ENCODE data around the gene SMARCE1. TPM values are rescaled to one million over a fixed set of nuclear protein-coding genes. Genes with fewer than 3 reads are reported as not detected.
A peak's percentile ranks its signal among the peaks of the same experiment; 100 is the strongest.

SMARCE1 gene
- polyA plus RNA-seq, 4 donors: 75.4 to 116 (median 85.5) TPM

DNA sequence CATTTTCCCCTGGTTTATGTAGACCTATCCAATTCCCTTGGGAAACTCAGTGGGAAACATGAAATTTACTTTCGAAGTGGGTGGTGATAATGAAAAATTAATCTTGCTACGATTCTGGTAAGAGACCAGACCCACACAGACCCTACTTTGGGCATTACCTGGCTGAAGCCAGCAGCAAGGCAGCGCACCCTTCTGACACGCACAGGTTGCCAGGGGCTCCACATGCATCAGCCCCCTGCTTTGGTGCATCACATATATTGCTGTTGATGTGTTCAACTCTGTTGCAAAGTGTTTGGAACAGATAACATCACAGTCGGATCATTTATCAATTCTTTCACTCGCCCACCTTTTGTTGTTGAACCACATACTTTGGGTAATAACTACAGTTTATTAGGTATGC is 26.6 kb downstream of the SMARCE1 start:
- Histone ChIP-seq H3K36me3 (ENCODE audit: control insufficient read depth in 3 of 3, insufficient read depth in 2 of 3, low read depth in 1 of 3, low read length in 3 of 3) (no peaks in the 10 kb centered on the region), H3K4me3 (ENCODE audit: low read depth in 1 of 3, low read length in 3 of 3) (no peak overlapping the region), H3K4me1 (ENCODE audit: control insufficient read depth in 3 of 3, insufficient read depth in 2 of 3, low read depth in 1 of 3, low read length in 2 of 3) (peaks cover 0 to 16% (median 6%) of the 10 kb centered on the region in 3 donors), H3K27ac (ENCODE audit: low read depth in 1 of 3, low read length in 2 of 3) (no peak overlapping the region), H3K9me3 (ENCODE audit: control insufficient read depth in 2 of 2, insufficient read depth in 1 of 2, low read depth in 1 of 2, low read length in 1 of 2) (no peaks in the 10 kb centered on the region), H3K27me3 (ENCODE audit: control insufficient read depth in 3 of 3, insufficient read depth in 3 of 3, low read length in 3 of 3) (no peaks in the 10 kb centered on the region)
- FAIRE-seq (no peak), DNase-seq (no peak)
- WGBS, 3 donors: 81 to 90% (median 82%) methylated on average over 6 of the region's 6 CpGs

DNA sequence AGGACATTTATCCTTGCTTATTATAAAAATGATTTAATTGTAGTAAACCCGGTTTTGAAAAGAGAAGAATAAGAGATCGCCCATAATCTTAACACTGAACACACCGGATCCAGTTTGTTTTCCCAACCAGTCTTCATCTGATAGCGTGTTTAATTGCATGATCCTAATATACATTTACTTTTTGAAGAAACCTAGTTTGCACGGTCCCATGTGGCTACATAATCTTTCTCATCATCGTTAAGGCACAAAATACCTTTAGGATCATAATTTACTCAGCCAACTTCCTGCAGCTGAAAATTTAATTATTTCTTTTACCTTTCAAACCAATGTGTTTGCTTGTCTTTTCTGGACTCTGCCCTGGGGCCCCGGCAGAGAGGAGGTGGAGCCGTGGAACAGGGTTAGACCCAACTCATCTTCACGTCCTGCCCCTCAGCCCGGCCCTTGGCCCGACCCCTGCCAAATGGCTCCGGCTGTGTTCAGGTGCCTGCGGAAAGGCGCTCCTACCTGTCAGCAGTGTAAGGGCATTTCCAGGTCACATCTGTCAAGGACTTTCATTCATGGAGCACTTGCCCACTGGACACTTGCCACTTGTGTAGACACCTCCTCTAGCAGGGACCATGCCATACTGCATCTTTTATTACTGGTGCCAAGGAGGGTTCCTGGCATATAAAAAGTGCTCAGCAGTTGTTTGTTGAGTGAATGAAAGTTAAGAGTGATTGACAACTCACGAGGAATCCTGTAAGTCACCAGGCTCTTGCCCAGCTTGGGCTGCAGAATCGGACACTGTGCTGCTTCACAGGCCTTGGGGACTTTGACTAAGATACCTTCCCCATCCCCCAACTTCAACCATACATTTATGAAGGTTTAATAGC is 28.6 kb downstream of the SMARCE1 start:
- Histone ChIP-seq H3K4me1 (ENCODE audit: control insufficient read depth in 3 of 3, insufficient read depth in 2 of 3, low read depth in 1 of 3, low read length in 2 of 3) (peaks cover 0 to 19% (median 6%) of the 10 kb centered on the region in 3 donors), H3K9me3 (ENCODE audit: control insufficient read depth in 2 of 2, insufficient read depth in 1 of 2, low read depth in 1 of 2, low read length in 1 of 2) (no peaks in the 10 kb centered on the region), H3K27ac (ENCODE audit: low read depth in 1 of 3, low read length in 2 of 3) (no peak overlapping the region), H3K36me3 (ENCODE audit: control insufficient read depth in 3 of 3, insufficient read depth in 2 of 3, low read depth in 1 of 3, low read length in 3 of 3) (no peaks in the 10 kb centered on the region), H3K4me3 (ENCODE audit: low read depth in 1 of 3, low read length in 3 of 3) (peak overlapping the region in 1 of 3 donors; percentile 5), H3K27me3 (ENCODE audit: control insufficient read depth in 3 of 3, insufficient read depth in 3 of 3, low read length in 3 of 3) (no peaks in the 10 kb centered on the region)
- FAIRE-seq (no peak), DNase-seq (peak; percentile 27 to 81)
- WGBS, 3 donors: 10 to 59% (median 43%) methylated on average over 16 of the region's 16 CpGs

DNA sequence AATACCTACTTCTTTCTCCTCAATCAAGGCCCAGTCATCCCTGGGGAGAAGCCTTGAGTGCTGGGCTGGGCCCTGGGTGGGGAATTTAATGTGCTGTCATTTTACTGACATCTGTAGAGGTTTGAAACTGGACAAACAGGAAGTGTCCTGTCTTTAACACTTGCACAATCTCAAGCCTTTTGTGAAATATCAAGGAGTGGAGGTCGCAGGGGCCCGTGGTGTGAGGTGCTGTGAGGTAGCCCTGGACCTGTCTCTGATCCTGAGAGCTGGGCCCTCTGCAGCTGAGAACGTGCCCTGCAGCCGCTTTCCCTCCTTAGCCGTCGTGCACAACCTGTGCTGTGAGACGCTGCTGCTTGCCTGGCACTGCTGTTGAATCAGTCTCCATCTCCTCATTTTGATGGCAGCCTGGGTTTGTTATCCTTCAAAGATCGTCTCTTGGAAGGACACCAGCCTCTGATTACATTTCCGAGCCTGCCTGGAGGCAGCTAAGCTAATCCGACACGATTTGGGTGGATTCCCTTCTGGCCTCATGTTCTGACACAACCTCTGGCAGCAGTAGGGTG is 29.9 kb downstream of the SMARCE1 start:
- Histone ChIP-seq H3K36me3 (ENCODE audit: control insufficient read depth in 3 of 3, insufficient read depth in 2 of 3, low read depth in 1 of 3, low read length in 3 of 3) (no peaks in the 10 kb centered on the region), H3K27ac (ENCODE audit: low read depth in 1 of 3, low read length in 2 of 3) (no peak overlapping the region), H3K27me3 (ENCODE audit: control insufficient read depth in 3 of 3, insufficient read depth in 3 of 3, low read length in 3 of 3) (no peaks in the 10 kb centered on the region), H3K4me1 (ENCODE audit: control insufficient read depth in 3 of 3, insufficient read depth in 2 of 3, low read depth in 1 of 3, low read length in 2 of 3) (peaks cover 0 to 19% (median 6%) of the 10 kb centered on the region in 3 donors), H3K9me3 (ENCODE audit: control insufficient read depth in 2 of 2, insufficient read depth in 1 of 2, low read depth in 1 of 2, low read length in 1 of 2) (no peaks in the 10 kb centered on the region), H3K4me3 (ENCODE audit: low read depth in 1 of 3, low read length in 3 of 3) (no peak overlapping the region)
- DNase-seq (peak in 1 of 2 donors; percentile 17), FAIRE-seq (no peak)
- WGBS, 3 donors: 72 to 88% (median 81%) methylated on average over 11 of the region's 11 CpGs

DNA sequence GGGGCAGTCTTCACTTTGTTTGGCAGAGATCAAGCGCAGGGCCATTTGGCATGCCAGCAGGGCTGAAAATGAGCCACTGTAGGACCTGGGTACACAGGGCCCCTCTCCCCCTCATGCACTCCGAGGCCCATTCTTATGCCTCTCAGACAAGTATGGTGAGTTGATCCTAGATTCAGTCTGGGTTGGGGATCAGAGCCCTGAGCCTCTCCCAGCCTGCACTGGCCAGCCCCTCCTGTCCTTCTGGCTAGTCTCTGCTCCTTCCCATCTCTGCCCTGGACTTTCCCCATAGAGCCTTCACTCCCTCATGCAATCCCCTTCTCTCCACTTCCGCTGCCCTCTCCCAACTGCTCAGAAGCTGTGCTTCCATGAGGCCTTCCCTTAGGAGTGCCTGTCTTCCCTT is 31.0 kb downstream of the SMARCE1 start:
- H3K4me1 ChIP-seq (ENCODE audit: control insufficient read depth in 3 of 3, insufficient read depth in 2 of 3, low read depth in 1 of 3, low read length in 2 of 3): peaks cover 0 to 19% (median 0%) of the 10 kb centered on the region in 3 donors
- H3K27ac ChIP-seq (ENCODE audit: low read depth in 1 of 3, low read length in 2 of 3): no peak overlapping the region
- 63 to 96% (median 63%) methylated on average over 3 of the region's 3 CpGs for WGBS, 3 donors
- H3K36me3 ChIP-seq (ENCODE audit: control insufficient read depth in 3 of 3, insufficient read depth in 2 of 3, low read depth in 1 of 3, low read length in 3 of 3): no peaks in the 10 kb centered on the region
- no peak for FAIRE-seq
- DNase-seq: no peak
- no peaks in the 10 kb centered on the region for H3K9me3 ChIP-seq (ENCODE audit: control insufficient read depth in 2 of 2, insufficient read depth in 1 of 2, low read depth in 1 of 2, low read length in 1 of 2)
- no peaks in the 10 kb centered on the region for H3K27me3 ChIP-seq (ENCODE audit: control insufficient read depth in 3 of 3, insufficient read depth in 3 of 3, low read length in 3 of 3)
- H3K4me3 ChIP-seq (ENCODE audit: low read depth in 1 of 3, low read length in 3 of 3): no peak overlapping the region

DNA sequence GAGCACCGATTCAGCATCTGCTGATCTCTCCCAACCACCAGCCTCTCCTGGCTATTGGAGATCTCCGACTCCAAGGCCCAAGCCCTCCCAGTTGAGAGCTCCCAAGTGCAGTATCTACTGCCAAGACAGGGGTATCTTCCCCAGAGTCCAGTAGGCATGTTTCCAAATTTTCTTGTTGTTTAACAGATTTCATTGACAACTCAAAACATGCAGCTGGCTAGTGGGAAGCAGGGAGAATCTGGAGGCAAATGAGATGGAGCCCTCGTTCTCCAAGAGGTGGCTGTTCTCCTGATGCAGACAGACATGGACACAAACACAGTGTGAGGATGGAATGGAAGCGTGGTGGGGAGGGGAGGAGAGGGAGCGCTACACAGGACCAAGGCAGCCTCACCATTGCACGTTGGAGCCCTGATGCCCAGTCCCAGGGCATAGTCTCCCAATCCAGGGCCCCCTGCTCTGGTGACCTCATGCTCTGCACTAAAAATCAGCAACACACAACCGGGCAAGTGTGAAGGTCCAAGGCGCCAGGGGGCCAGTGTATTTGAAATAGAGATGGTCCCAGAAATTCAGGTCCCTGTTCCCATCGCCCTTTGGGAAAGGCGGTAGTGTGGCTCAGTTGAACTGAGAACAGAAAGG is 31.7 kb downstream of the SMARCE1 start:
- FAIRE-seq (no peak), DNase-seq (no peak)
- H3K27ac ChIP-seq (ENCODE audit: low read depth in 1 of 3, low read length in 2 of 3): no peak overlapping the region
- no peaks in the 10 kb centered on the region for H3K9me3 ChIP-seq (ENCODE audit: control insufficient read depth in 2 of 2, insufficient read depth in 1 of 2, low read depth in 1 of 2, low read length in 1 of 2)
- H3K4me3 ChIP-seq (ENCODE audit: low read depth in 1 of 3, low read length in 3 of 3): no peak overlapping the region
- 77 to 83% (median 78%) methylated on average over 10 of the region's 10 CpGs for WGBS, 3 donors
- H3K4me1 ChIP-seq (ENCODE audit: control insufficient read depth in 3 of 3, insufficient read depth in 2 of 3, low read depth in 1 of 3, low read length in 2 of 3): peaks cover 0 to 19% (median 0%) of the 10 kb centered on the region in 3 donors
- H3K36me3 ChIP-seq (ENCODE audit: control insufficient read depth in 3 of 3, insufficient read depth in 2 of 3, low read depth in 1 of 3, low read length in 3 of 3): no peaks in the 10 kb centered on the region
- H3K27me3 ChIP-seq (ENCODE audit: control insufficient read depth in 3 of 3, insufficient read depth in 3 of 3, low read length in 3 of 3): no peaks in the 10 kb centered on the region

- 60 to 66% (median 62%) methylated on average over 7 of the region's 7 CpGs for WGBS, 3 donors
- no peaks in the 10 kb centered on the region for H3K9me3 ChIP-seq (ENCODE audit: control insufficient read depth in 2 of 2, insufficient read depth in 1 of 2, low read depth in 1 of 2, low read length in 1 of 2)
- H3K27me3 ChIP-seq (ENCODE audit: control insufficient read depth in 3 of 3, insufficient read depth in 3 of 3, low read length in 3 of 3): no peaks in the 10 kb centered on the region
- no peak overlapping the region for H3K27ac ChIP-seq (ENCODE audit: low read depth in 1 of 3, low read length in 2 of 3)
- peak; percentile 61 to 71 for DNase-seq
- peaks cover 0 to 19% (median 0%) of the 10 kb centered on the region in 3 donors for H3K4me1 ChIP-seq (ENCODE audit: control insufficient read depth in 3 of 3, insufficient read depth in 2 of 3, low read depth in 1 of 3, low read length in 2 of 3)
- FAIRE-seq: no peak
- H3K36me3 ChIP-seq (ENCODE audit: control insufficient read depth in 3 of 3, insufficient read depth in 2 of 3, low read depth in 1 of 3, low read length in 3 of 3): no peaks in the 10 kb centered on the region
- H3K4me3 ChIP-seq (ENCODE audit: low read depth in 1 of 3, low read length in 3 of 3): no peak overlapping the region
Observed at GRCh38 chr17:40615068-40615840, 32.4 kb downstream of the SMARCE1 start.

GRCh38 chr17:40614431-40615067 is 33.1 kb downstream of the SMARCE1 start:
- no peak for DNase-seq
- no peaks in the 10 kb centered on the region for H3K9me3 ChIP-seq (ENCODE audit: control insufficient read depth in 2 of 2, insufficient read depth in 1 of 2, low read depth in 1 of 2, low read length in 1 of 2)
- no peaks in the 10 kb centered on the region for H3K27me3 ChIP-seq (ENCODE audit: control insufficient read depth in 3 of 3, insufficient read depth in 3 of 3, low read length in 3 of 3)
- peaks cover 0 to 16% (median 0%) of the 10 kb centered on the region in 3 donors for H3K4me1 ChIP-seq (ENCODE audit: control insufficient read depth in 3 of 3, insufficient read depth in 2 of 3, low read depth in 1 of 3, low read length in 2 of 3)
- no peak overlapping the region for H3K4me3 ChIP-seq (ENCODE audit: low read depth in 1 of 3, low read length in 3 of 3)
- FAIRE-seq: no peak
- 77 to 80% (median 78%) methylated on average over 13 of the region's 13 CpGs for WGBS, 3 donors
- no peaks in the 10 kb centered on the region for H3K36me3 ChIP-seq (ENCODE audit: control insufficient read depth in 3 of 3, insufficient read depth in 2 of 3, low read depth in 1 of 3, low read length in 3 of 3)
- no peak overlapping the region for H3K27ac ChIP-seq (ENCODE audit: low read depth in 1 of 3, low read length in 2 of 3)
